Fibroblast of villous mesenchyme (primary cell): ENCODE results near the gene UNC80. TPM values are rescaled to one million over a fixed set of nuclear protein-coding genes. Genes with fewer than 3 reads are reported as not detected.
A peak's percentile ranks its signal among the peaks of the same experiment; 100 is the strongest.

ENCODE experiments used
- DNase-seq: peaks from one replicate; pipeline ENCODE4 v3.0.0-alpha.2; 2010; ENCODE audit warnings: low read depth
- H3K4me3 ChIP-seq: 2 replicates; pipeline ENCODE4 v1.5.1; 2011; ENCODE audit warnings: low read depth, mild to moderate bottlenecking, low read length
- CTCF ChIP-seq: IDR thresholded peaks from 2 replicates; pipeline ENCODE4 v1.5.1; 2012; ENCODE audit warnings: low read depth, mild to moderate bottlenecking, low read length; ENCODE audit not compliant: insufficient read depth
- total RNA-seq: library from RNA; depleted of rRNA; stranded (reverse); fragments of >200 nt; gene quantifications from 2 replicates; pipeline ENCODE4 v1.2.3, GENCODE V29; 2012

UNC80 gene
- total RNA-seq, 1 donor, result not detected

DNA sequence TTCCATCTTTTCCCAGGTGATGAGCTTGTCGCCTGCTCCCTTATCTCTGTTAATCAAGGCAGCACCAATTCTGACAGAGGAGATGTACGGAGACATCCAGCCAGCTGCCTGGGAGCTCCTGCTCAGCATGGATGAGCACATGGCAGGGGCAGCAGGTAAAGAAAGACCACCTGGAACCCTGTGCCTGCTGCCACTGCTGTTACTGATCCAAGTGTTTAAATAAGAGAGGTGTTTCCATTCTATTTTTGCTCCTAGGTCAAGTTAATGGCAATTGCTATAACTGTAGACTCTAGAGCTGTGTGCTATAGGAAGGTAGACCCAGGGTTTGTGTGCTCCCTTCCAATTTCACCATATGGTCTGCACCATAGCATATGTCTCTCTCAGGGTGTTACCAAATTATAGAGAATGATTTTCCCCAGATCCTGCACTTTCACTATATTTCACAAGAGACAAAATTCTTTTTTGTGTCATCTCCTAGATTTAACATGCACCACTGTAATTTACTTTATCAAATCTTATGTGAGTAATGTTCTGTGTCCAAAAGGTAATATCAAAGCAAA is 142.2 kb downstream of the UNC80 start:
- no peak overlapping the region for H3K4me3 ChIP-seq
- no peak for TF ChIP-seq CTCF
- DNase-seq, result no peak

DNA sequence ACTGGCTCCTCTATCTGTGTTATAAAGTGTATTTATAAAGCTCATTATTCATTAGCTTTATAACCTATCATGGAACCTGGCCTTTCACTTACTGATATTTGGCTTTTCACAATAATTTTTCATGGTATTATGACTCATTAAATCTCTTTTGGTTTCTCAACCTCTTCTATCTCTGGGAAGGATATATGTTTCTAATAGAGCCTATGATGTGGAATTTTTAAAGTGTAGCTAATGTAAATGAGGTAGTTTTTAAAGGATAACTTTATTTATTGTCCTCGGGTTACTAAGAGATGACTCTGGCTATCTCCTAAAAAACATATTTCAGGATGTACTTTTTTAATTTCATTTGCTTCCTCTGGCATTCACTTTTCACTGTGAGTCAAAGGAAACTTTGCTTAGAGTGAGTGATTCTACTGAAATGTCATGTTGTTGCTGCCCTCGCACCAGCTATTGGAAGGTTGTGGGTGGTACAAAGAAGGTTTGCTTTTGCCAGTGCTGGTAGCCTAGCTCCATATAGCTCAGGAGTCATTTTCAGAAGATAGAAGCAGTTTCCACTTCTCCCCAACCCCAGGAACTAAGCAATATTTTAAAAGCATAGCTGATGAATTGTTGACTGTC is 145.6 kb downstream of the UNC80 start:
- no peak for TF ChIP-seq CTCF
- DNase-seq, result no peak
- no peak overlapping the region for H3K4me3 ChIP-seq

DNA sequence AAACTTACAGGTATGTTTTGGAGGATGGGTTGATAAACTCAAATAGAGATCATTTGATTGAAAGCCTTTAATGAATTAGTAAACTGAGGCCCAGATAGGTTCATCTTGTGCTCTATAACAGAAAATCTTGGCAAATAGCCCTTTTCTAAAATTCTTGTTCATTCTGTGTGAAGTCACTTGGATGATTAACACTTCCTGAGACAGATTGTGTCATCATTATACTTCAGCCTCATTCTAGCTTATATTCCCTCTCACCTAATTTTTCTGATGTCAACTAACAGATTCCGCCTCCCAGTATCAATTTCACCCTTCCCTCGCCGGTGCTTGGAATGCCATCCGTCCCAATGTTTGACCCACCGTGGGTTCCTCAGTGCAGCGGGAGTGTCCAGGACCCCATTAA is 146.6 kb downstream of the UNC80 start:
- no peak overlapping the region for H3K4me3 ChIP-seq
- no peak for DNase-seq
- TF ChIP-seq CTCF, result no peak

GRCh38 chr2:209922116-209922515 is 150.5 kb downstream of the UNC80 start:
- DNase-seq, result no peak
- no peak for TF ChIP-seq CTCF
- H3K4me3 ChIP-seq, result no peak overlapping the region

- DNase-seq, result no peak
- no peak for TF ChIP-seq CTCF
- H3K4me3 ChIP-seq, result no peak overlapping the region
These were observed 157.7 kb downstream of the UNC80 start for GRCh38 chr2:209929369-209929768.

GRCh38 chr2:209933499-209934483 is 162.2 kb downstream of the UNC80 start:
- no peak for TF ChIP-seq CTCF
- no peak overlapping the region for H3K4me3 ChIP-seq
- peak; percentile 25 for DNase-seq
